Mesenchymal stem cell (in vitro differentiated cells and primary cell): ENCODE measurements around the gene LPP.

Experiments
- DNase-seq: peaks from one replicate; pipeline ENCODE4 v3.0.0-alpha.2; 2013
- H2AFZ ChIP-seq: one replicate; pipeline ENCODE4 v1.6.1; 2013; ENCODE audit warnings: low read depth, mild to moderate bottlenecking, control low read depth, inconsistent platforms, low read length, moderate library complexity
- H2AK5ac ChIP-seq: 2 replicates; pipeline ENCODE4 v1.6.1; 2013; ENCODE audit warnings: low read length, moderate library complexity, mild to moderate bottlenecking, inconsistent platforms; ENCODE audit not compliant: severe bottlenecking
- H2BK120ac ChIP-seq: one replicate; pipeline ENCODE4 v1.6.1; 2013; ENCODE audit warnings: low read depth, mild to moderate bottlenecking, inconsistent platforms, low read length, moderate library complexity
- H2BK12ac ChIP-seq, 2 experiments: one replicate each; pipeline ENCODE4 v1.6.1; 2013; ENCODE audit warnings: inconsistent platforms in 2 of 2, low read length in 2 of 2, mild to moderate bottlenecking in 2 of 2, moderate library complexity in 2 of 2, control low read depth in 1 of 2
- H2BK15ac ChIP-seq: one replicate; pipeline ENCODE4 v1.6.1; 2013; ENCODE audit warnings: mild to moderate bottlenecking, low read depth, inconsistent platforms; ENCODE audit not compliant: poor library complexity, severe bottlenecking
- H2BK5ac ChIP-seq: 2 replicates; pipeline ENCODE4 v1.6.1; 2013; ENCODE audit warnings: low read depth, mild to moderate bottlenecking, low read length, control low read depth, inconsistent platforms; ENCODE audit not compliant: poor library complexity, severe bottlenecking
- H3K14ac ChIP-seq, 2 experiments: one replicate each; pipeline ENCODE4 v1.6.1; 2013; ENCODE audit warnings: inconsistent platforms in 2 of 2, low read length in 2 of 2, control low read depth in 1 of 2, mild to moderate bottlenecking in 1 of 2, moderate library complexity in 1 of 2
- H3K18ac ChIP-seq, 2 experiments: one replicate each; pipeline ENCODE4 v1.6.1; 2013; ENCODE audit warnings: inconsistent platforms in 2 of 2, low read length in 2 of 2, control low read depth in 1 of 2, low read depth in 1 of 2, mild to moderate bottlenecking in 1 of 2
- H3K23ac ChIP-seq, 2 experiments: one replicate each; pipeline ENCODE4 v1.6.1; 2013; ENCODE audit warnings: inconsistent platforms in 2 of 2, low read length in 2 of 2, mild to moderate bottlenecking in 2 of 2, moderate library complexity in 2 of 2, control low read depth in 1 of 2
- H3K27ac ChIP-seq: 2 replicates; pipeline ENCODE4 v1.5.1; 2013; ENCODE audit warnings: mild to moderate bottlenecking, moderate library complexity, low read length, control low read depth, inconsistent platforms; ENCODE audit not compliant: poor library complexity, severe bottlenecking
- H3K27me3 ChIP-seq, 2 experiments: 2 replicates each; pipeline versions ENCODE4 v1.6.1 to v1.7.0; 2013; ENCODE audit warnings: low read length in 2 of 2, mild to moderate bottlenecking in 2 of 2, moderate library complexity in 2 of 2, control low read depth in 1 of 2, inconsistent platforms in 1 of 2; ENCODE audit not compliant: control insufficient read depth in 1 of 2, insufficient read depth in 1 of 2
- H3K36me3 ChIP-seq, 2 experiments: 2 replicates each; pipeline versions ENCODE4 v1.6.1 to v1.7.0; 2013; ENCODE audit warnings: low read length in 2 of 2, control low read depth in 1 of 2, inconsistent platforms in 1 of 2, low read depth in 1 of 2, mild to moderate bottlenecking in 1 of 2; ENCODE audit not compliant: insufficient read depth in 2 of 2, control insufficient read depth in 1 of 2
- H3K4ac ChIP-seq, 2 experiments: one replicate each; pipeline ENCODE4 v1.6.1; 2013; ENCODE audit warnings: inconsistent platforms in 2 of 2, low read length in 2 of 2, mild to moderate bottlenecking in 2 of 2, moderate library complexity in 2 of 2, control low read depth in 1 of 2, low read depth in 1 of 2
- H3K4me1 ChIP-seq: 2 replicates; pipeline ENCODE4 v1.6.1; 2013; ENCODE audit warnings: low read depth, low read length, control low read depth; ENCODE audit not compliant: control insufficient read depth, insufficient read depth
- H3K4me2 ChIP-seq: 2 replicates; pipeline ENCODE4 v1.6.1; 2013; ENCODE audit warnings: low read length, mild to moderate bottlenecking, inconsistent platforms; ENCODE audit not compliant: poor library complexity, severe bottlenecking
- H3K4me3 ChIP-seq, 2 experiments: 2 replicates each; pipeline versions ENCODE4 v1.5.1 to v1.7.0; 2013; ENCODE audit warnings: low read length in 2 of 2, mild to moderate bottlenecking in 2 of 2, control low read depth in 1 of 2, low read depth in 1 of 2; ENCODE audit not compliant: insufficient read depth in 1 of 2
- H3K79me1 ChIP-seq: replicated peaks from 2 replicates; pipeline ENCODE4 v1.6.1; 2013; ENCODE audit warnings: mild to moderate bottlenecking, control low read depth, low read length, inconsistent platforms; ENCODE audit not compliant: poor library complexity, severe bottlenecking
- H3K9ac ChIP-seq: 2 replicates; pipeline ENCODE4 v1.7.0; 2013; ENCODE audit warnings: mild to moderate bottlenecking, low read length, moderate library complexity
- H3K9me3 ChIP-seq: 2 replicates; pipeline ENCODE4 v1.7.0; 2013; ENCODE audit warnings: mild to moderate bottlenecking, low read length; ENCODE audit not compliant: control insufficient read depth
- H4K8ac ChIP-seq: one replicate; pipeline ENCODE4 v1.6.1; 2013; ENCODE audit warnings: inconsistent platforms, mild to moderate bottlenecking, low read length, moderate library complexity
- H4K91ac ChIP-seq: one replicate; pipeline ENCODE4 v1.6.1; 2013; ENCODE audit warnings: mild to moderate bottlenecking, low read length, inconsistent platforms
- WGBS: methylation state at CpG from one replicate; pipeline ENCODE4 v1.1.7; 2013; ENCODE audit warnings: mixed read lengths; 5-methylcytosine and 5-hydroxymethylcytosine counted together

The LPP gene

GRCh38 chr3:188200481-188200880 lies 46.5 kb downstream of the LPP start:
- Histone ChIP-seq H3K79me1 (peaks cover 22% of the 10 kb centered on the region), H3K23ac (no peak overlapping the region), H3K4me3 (no peak overlapping the region), H3K4me2 (no peak overlapping the region), H2AFZ (no peak overlapping the region), H3K36me3 (peaks cover 0 to 10% of the 10 kb centered on the region in 2 experiments), H2BK12ac (peak overlapping the region in 1 of 2 experiments; percentile 6), H2AK5ac (no peak overlapping the region), H2BK120ac (no peak overlapping the region), H3K18ac (no peak overlapping the region), H2BK5ac (no peak overlapping the region), H3K9ac (no peak overlapping the region), H3K27me3 (no peaks in the 10 kb centered on the region), H3K14ac (no peak overlapping the region), H3K27ac (no peak overlapping the region), H2BK15ac (no peak overlapping the region), H4K91ac (no peak overlapping the region), H3K4me1 (peaks cover 11% of the 10 kb centered on the region), H4K8ac (no peak overlapping the region), H3K9me3 (no peaks in the 10 kb centered on the region), H3K4ac (no peak overlapping the region)
- DNase-seq: no peak
- no CpG with 5 or more reads among the region's 2 CpGs for WGBS

GRCh38 chr3:188202358-188203138 lies 48.6 kb downstream of the LPP start:
- Histone ChIP-seq H3K4ac (peak overlapping the region; percentile 35 to 54), H3K9ac (no peak overlapping the region), H2BK120ac (no peak overlapping the region), H4K91ac (peak overlapping the region; percentile 88), H3K4me1 (peaks cover 2% of the 10 kb centered on the region), H3K36me3 (peaks cover 4 to 13% of the 10 kb centered on the region in 2 experiments), H3K4me2 (no peak overlapping the region), H3K4me3 (no peak overlapping the region), H2BK15ac (peak overlapping the region; percentile 16), H3K27ac (no peak overlapping the region), H4K8ac (peak overlapping the region; percentile 80), H3K9me3 (no peaks in the 10 kb centered on the region), H2AK5ac (peak overlapping the region; percentile 30), H3K79me1 (peaks cover 21% of the 10 kb centered on the region), H2BK5ac (no peak overlapping the region), H3K23ac (peak overlapping the region in 1 of 2 experiments; percentile 46), H2AFZ (no peak overlapping the region), H3K27me3 (no peaks in the 10 kb centered on the region), H2BK12ac (no peak overlapping the region), H3K18ac (peak overlapping the region in 1 of 2 experiments; percentile 52), H3K14ac (no peak overlapping the region)
- DNase-seq: no peak
- WGBS: 84% methylated on average over 9 of the region's 10 CpGs

- Histone ChIP-seq H3K4me1 (peaks cover 4% of the 10 kb centered on the region), H3K18ac (no peak overlapping the region), H3K23ac (no peak overlapping the region), H2BK12ac (no peak overlapping the region), H3K9me3 (no peaks in the 10 kb centered on the region), H3K4me3 (no peak overlapping the region), H3K9ac (no peak overlapping the region), H4K91ac (no peak overlapping the region), H2AFZ (no peak overlapping the region), H3K79me1 (peaks cover 28% of the 10 kb centered on the region), H2BK5ac (no peak overlapping the region), H3K27ac (no peak overlapping the region), H3K14ac (no peak overlapping the region), H2AK5ac (no peak overlapping the region), H3K4me2 (no peak overlapping the region), H3K36me3 (peaks cover 6% of the 10 kb centered on the region in 2 experiments), H4K8ac (no peak overlapping the region), H2BK15ac (no peak overlapping the region), H3K4ac (no peak overlapping the region), H3K27me3 (no peaks in the 10 kb centered on the region), H2BK120ac (no peak overlapping the region)
- 100% methylated on average over 1 of the region's 2 CpGs for WGBS
- no peak for DNase-seq
These were observed 50.6 kb downstream of the LPP start for GRCh38 chr3:188204526-188204925.

DNA sequence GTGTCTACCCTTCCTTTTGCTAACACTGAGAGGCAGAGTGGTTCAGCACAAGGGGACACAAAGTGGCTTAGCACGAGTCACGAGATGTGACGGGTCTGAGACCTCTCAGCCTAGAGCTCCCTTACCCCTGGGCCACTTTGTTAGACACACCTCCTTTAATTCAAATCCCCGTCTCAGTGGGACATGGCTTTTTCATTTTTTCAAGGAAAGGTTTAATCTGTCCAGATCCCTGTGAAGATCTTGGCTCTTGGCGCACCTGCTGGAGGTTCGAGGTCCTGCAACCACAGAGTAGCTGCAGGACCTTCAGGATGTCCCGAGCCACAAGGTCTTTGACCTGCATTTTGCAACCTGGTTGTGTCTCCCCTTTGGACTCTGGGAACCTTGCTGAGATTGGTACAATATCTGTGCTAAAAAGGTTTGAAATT lies 52.0 kb downstream of the LPP start:
- H2AFZ ChIP-seq: no peak overlapping the region
- no peak overlapping the region for H2AK5ac ChIP-seq
- no peak overlapping the region for H3K18ac ChIP-seq
- no peak overlapping the region for H3K4me2 ChIP-seq
- no peak overlapping the region for H3K9ac ChIP-seq
- H3K4ac ChIP-seq: peak overlapping the region in 1 of 2 experiments; percentile 59
- WGBS: 90% methylated on average over 7 of the region's 7 CpGs
- H3K36me3 ChIP-seq: peaks cover 6% of the 10 kb centered on the region in 2 experiments
- no peak for DNase-seq
- H4K8ac ChIP-seq: no peak overlapping the region
- no peaks in the 10 kb centered on the region for H3K27me3 ChIP-seq
- no peak overlapping the region for H2BK5ac ChIP-seq
- no peak overlapping the region for H3K4me3 ChIP-seq
- H2BK15ac ChIP-seq: no peak overlapping the region
- H3K23ac ChIP-seq: no peak overlapping the region
- H2BK120ac ChIP-seq: no peak overlapping the region
- H3K27ac ChIP-seq: no peak overlapping the region
- peaks cover 4% of the 10 kb centered on the region for H3K4me1 ChIP-seq
- H2BK12ac ChIP-seq: no peak overlapping the region
- H3K9me3 ChIP-seq: no peaks in the 10 kb centered on the region
- H3K79me1 ChIP-seq: peaks cover 32% of the 10 kb centered on the region
- no peak overlapping the region for H3K14ac ChIP-seq
- H4K91ac ChIP-seq: no peak overlapping the region
